ENCODE data around the gene VWC2L.

DNA sequence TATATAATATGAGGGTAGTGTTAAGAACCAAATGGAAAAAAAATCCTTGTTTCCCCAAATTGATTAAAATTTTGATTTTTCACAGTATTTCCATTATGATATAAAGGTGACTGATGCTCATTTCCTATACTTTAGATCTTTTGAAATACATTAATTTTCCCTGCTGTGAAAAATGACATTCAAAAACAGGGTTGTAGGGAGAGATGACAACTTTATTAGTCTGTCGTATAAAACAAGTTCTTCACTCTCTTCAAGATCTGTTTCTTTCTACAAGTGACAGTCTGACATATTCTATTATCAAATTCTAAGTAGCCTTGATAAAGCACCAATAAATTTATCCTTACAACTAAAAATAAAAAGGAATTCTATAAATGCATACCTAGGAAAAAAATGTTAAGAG, 45.3 kb upstream of the VWC2L start:
- TF ChIP-seq CTCF (IDR thresholded peaks at IDR 0.05) (no peak), POLR2A (IDR thresholded peaks at IDR 0.05) (no peak)

Measured in esophagus squamous epithelium (tissue), 4 donors.